HG03175 (cell line): Measurements from ENCODE around the gene MYO15A.

Source experiments
- ATAC-seq: cut with Tn5 transposase; IDR thresholded peaks from one replicate; pipeline ENCODE4 v1.9.1; 2021; ENCODE audit warnings: mild to moderate bottlenecking, moderate library complexity; ENCODE audit not compliant: unreplicated experiment

The MYO15A gene

GRCh38 chr17:18129041-18129502 is 20.5 kb downstream of the MYO15A start:
- ATAC-seq: no peak

- no peak for ATAC-seq
Measured at GRCh38 chr17:18132711-18133110, 24.2 kb downstream of the MYO15A start.

- no peak for ATAC-seq
Measured at GRCh38 chr17:18136357-18136756, 27.8 kb downstream of the MYO15A start.

GRCh38 chr17:18138065-18138749 is 29.7 kb downstream of the MYO15A start:
- no peak for ATAC-seq

- no peak for ATAC-seq
Measured at GRCh38 chr17:18139092-18139491, 30.5 kb downstream of the MYO15A start.

GRCh38 chr17:18139498-18139897 is 30.9 kb downstream of the MYO15A start:
- ATAC-seq: no peak

- ATAC-seq: no peak
Measured at GRCh38 chr17:18139949-18140348, 31.4 kb downstream of the MYO15A start.

- no peak for ATAC-seq
Measured at GRCh38 chr17:18140648-18141047, 32.1 kb downstream of the MYO15A start.

- ATAC-seq: no peak
Measured at GRCh38 chr17:18141210-18141803, 32.8 kb downstream of the MYO15A start.

GRCh38 chr17:18142417-18142816 is 33.9 kb downstream of the MYO15A start:
- no peak for ATAC-seq

GRCh38 chr17:18143044-18143936 is 34.7 kb downstream of the MYO15A start:
- no peak for ATAC-seq

- no peak for ATAC-seq
Measured at GRCh38 chr17:18144261-18144660, 35.7 kb downstream of the MYO15A start.

GRCh38 chr17:18144855-18145254 is 36.3 kb downstream of the MYO15A start:
- no peak for ATAC-seq

GRCh38 chr17:18145811-18146210 is 37.3 kb downstream of the MYO15A start:
- no peak for ATAC-seq

GRCh38 chr17:18146259-18146658 is 37.7 kb downstream of the MYO15A start:
- no peak for ATAC-seq

GRCh38 chr17:18146980-18147379 is 38.4 kb downstream of the MYO15A start:
- no peak for ATAC-seq

- no peak for ATAC-seq
Measured at GRCh38 chr17:18148586-18148985, 40.0 kb downstream of the MYO15A start.

- ATAC-seq: no peak
Measured at GRCh38 chr17:18151290-18151689, 42.7 kb downstream of the MYO15A start.

- no peak for ATAC-seq
Measured at GRCh38 chr17:18155179-18155578, 46.6 kb downstream of the MYO15A start.

GRCh38 chr17:18156171-18156975 is 47.8 kb downstream of the MYO15A start:
- no peak for ATAC-seq

- ATAC-seq: no peak
Measured at GRCh38 chr17:18156976-18157280, 48.4 kb downstream of the MYO15A start.
